B cell (primary cell): ENCODE measurements around the gene ZCCHC10. TPM values are rescaled to one million over a fixed set of nuclear protein-coding genes. Genes with fewer than 3 reads are reported as not detected.

Source experiments
- ATAC-seq: fragments of 200-7000 bp; cut with Tn5 transposase; one replicate; pipeline ENCODE4 v1.10.0; 2021; ENCODE audit warnings: low read depth, mild to moderate bottlenecking, moderate number of reproducible peaks, moderate library complexity
- CTCF ChIA-PET: fragments of 350-600 bp; sonication (Branson Sonifier 250); formaldehyde crosslinking; loops from one replicate; lab custom pipeline; 2021; ENCODE audit warnings: antibody characterized with exemption, inconsistent platforms; lab: Charles Lee
- POLR2A ChIA-PET: fragments of 350-600 bp; sonication (Branson Sonifier 250); formaldehyde crosslinking; loops from one replicate; lab custom pipeline; 2021; ENCODE audit warnings: antibody characterized with exemption; lab: Charles Lee
- DNase-seq: peaks from one replicate; pipeline ENCODE4 v3.0.0; 2013
- H2AFZ ChIP-seq: 2 replicates; pipeline ENCODE4 v1.6.1; 2012; ENCODE audit warnings: mild to moderate bottlenecking, low read depth, low read length; ENCODE audit not compliant: insufficient read depth, poor library complexity, severe bottlenecking
- H3K27ac ChIP-seq, 2 donors: 1 replicate in 1 of 2; 2 replicates in 1 of 2; pipeline ENCODE4 v1.5.1; 2012 to 2013; ENCODE audit warnings: low read length in 2 of 2, mild to moderate bottlenecking in 2 of 2, moderate library complexity in 1 of 2
- H3K27me3 ChIP-seq, 4 experiments: fragments of 200-600 bp in 1 of 4; sonication (generic) in 1 of 4; replicated peaks in 1 of 4; 1 replicate in 2 of 4; 2 replicates in 2 of 4; pipeline versions ENCODE4 v1.6.1 to v1.7.0; 2013 to 2016; ENCODE audit warnings: low read length in 3 of 4, mild to moderate bottlenecking in 2 of 4, mixed read lengths in 1 of 4, moderate library complexity in 1 of 4; ENCODE audit not compliant: insufficient read depth in 4 of 4, control insufficient read depth in 3 of 4; ENCODE audit errors: control extremely low read depth in 1 of 4
- H3K36me3 ChIP-seq, 2 experiments: replicated peaks in 1 of 2; 1 replicate in 1 of 2; 2 replicates in 1 of 2; pipeline versions ENCODE4 v1.6.1 to v1.7.1; 2013; ENCODE audit warnings: low read length in 1 of 2; ENCODE audit not compliant: insufficient read depth in 2 of 2, control insufficient read depth in 1 of 2; ENCODE audit errors: control extremely low read depth in 1 of 2, extremely low read depth in 1 of 2
- H3K4me1 ChIP-seq, 2 donors: fragments of 200-600 bp in 1 of 2; sonication (generic) in 1 of 2; 1 replicate in 1 of 2; 2 replicates in 1 of 2; pipeline versions ENCODE4 v1.5.1 to v1.6.1; 2013 to 2017; ENCODE audit warnings: low read length in 2 of 2; ENCODE audit not compliant: control insufficient read depth in 2 of 2, insufficient read depth in 2 of 2
- H3K4me2 ChIP-seq: replicated peaks from 2 replicates; pipeline ENCODE3; 2012; ENCODE audit warnings: mild to moderate bottlenecking, low read depth, low read length; ENCODE audit not compliant: poor library complexity, severe bottlenecking
- H3K4me3 ChIP-seq, 5 experiments: fragments of 200-600 bp in 1 of 5; sonication (generic) in 1 of 5; 1 replicate in 3 of 5; 2 replicates in 2 of 5; pipeline versions ENCODE4 v1.5.1 to v1.7.0; 2011 to 2016; ENCODE audit warnings: low read length in 4 of 5, mild to moderate bottlenecking in 4 of 5, low read depth in 2 of 5, control low read depth in 1 of 5, moderate library complexity in 1 of 5; ENCODE audit not compliant: insufficient read depth in 1 of 5; ENCODE audit errors: control extremely low read depth in 1 of 5, extremely low read depth in 1 of 5
- H3K79me2 ChIP-seq: fragments of 200-600 bp; sonication (generic); one replicate; pipeline ENCODE4 v1.6.0; 2016; ENCODE audit warnings: low read length; ENCODE audit not compliant: control insufficient read depth, insufficient read depth
- H3K9ac ChIP-seq: fragments of 200-600 bp; sonication (generic); 2 replicates; pipeline ENCODE4 v1.6.1; 2017; ENCODE audit warnings: mild to moderate bottlenecking, low read length, moderate library complexity
- H3K9me3 ChIP-seq, 3 donors: one replicate each; pipeline versions ENCODE4 v1.6.1 to v1.7.1; 2013; ENCODE audit warnings: low read length in 2 of 3; ENCODE audit not compliant: control insufficient read depth in 2 of 3, insufficient read depth in 1 of 3; ENCODE audit errors: control extremely low read depth in 1 of 3
- H4K20me1 ChIP-seq: 2 replicates; pipeline ENCODE4 v1.6.0; 2012; ENCODE audit warnings: mild to moderate bottlenecking, low read length; ENCODE audit not compliant: insufficient read depth, control insufficient read depth, poor library complexity, severe bottlenecking
- H3K27ac Mint-ChIP-seq: one replicate; pipeline ENCODE4 v1.8.0; 2021; ENCODE audit warnings: mixed read lengths
- H3K27me3 Mint-ChIP-seq: one replicate; pipeline ENCODE4 v1.8.0; 2021; ENCODE audit warnings: mixed read lengths
- H3K4me1 Mint-ChIP-seq: one replicate; pipeline ENCODE4 v1.8.0; 2021; ENCODE audit warnings: mixed read lengths
- H3K4me3 Mint-ChIP-seq: one replicate; pipeline ENCODE4 v1.8.0; 2021; ENCODE audit warnings: mixed read lengths
- H3K9me3 Mint-ChIP-seq: one replicate; pipeline ENCODE4 v1.8.0; 2022; ENCODE audit warnings: mixed read lengths; ENCODE audit not compliant: insufficient read depth
- EZH2 ChIP-seq: IDR thresholded peaks from 2 replicates; pipeline ENCODE4 v1.6.1; 2012; ENCODE audit warnings: borderline replicate concordance, low read depth, mild to moderate bottlenecking, moderate library complexity, low read length; ENCODE audit not compliant: insufficient read depth, poor library complexity, severe bottlenecking
- WGBS: methylation state at CpG from one replicate; pipeline ENCODE4 v1.1.5; 2013; ENCODE audit warnings: missing lambda C conversion rate; ENCODE audit not compliant: insufficient coverage; 5-methylcytosine and 5-hydroxymethylcytosine counted together
- intact Hi-C: fragments of 100-400 bp; cut with micrococcal nuclease; formaldehyde crosslinking; loops from one replicate; pipeline ENCODE4 v1.10.0; 2022
- polyA plus RNA-seq: library from polyadenylated mRNA; depleted of rRNA; stranded (reverse); fragments of >200 nt; gene quantifications from 2 replicates; pipeline ENCODE4 v1.2.3, GENCODE V29; 2012
- total RNA-seq, 2 donors: library from RNA; stranded (reverse); fragments of 120-200 nt in 1 of 2; gene quantifications; 1 replicate in 1 of 2; 2 replicates in 1 of 2; pipeline versions ENCODE4 v1.2.3 to v1.2.4, GENCODE V29; 2013 to 2022
- TF ChIP-seq, protein P1 (sequence below): fragments of 200-600 bp; IDR thresholded peaks from one replicate; pipeline ENCODE4 v1.8.0; 2022; ENCODE audit warnings: antibody characterized with exemption, mild to moderate bottlenecking

Gene ZCCHC10
- total and polyA plus RNA-seq, 2 donors (not counting 1 experiment from before 2014, with no cell fraction given), result 16.5 to 34.0 TPM

DNA sequence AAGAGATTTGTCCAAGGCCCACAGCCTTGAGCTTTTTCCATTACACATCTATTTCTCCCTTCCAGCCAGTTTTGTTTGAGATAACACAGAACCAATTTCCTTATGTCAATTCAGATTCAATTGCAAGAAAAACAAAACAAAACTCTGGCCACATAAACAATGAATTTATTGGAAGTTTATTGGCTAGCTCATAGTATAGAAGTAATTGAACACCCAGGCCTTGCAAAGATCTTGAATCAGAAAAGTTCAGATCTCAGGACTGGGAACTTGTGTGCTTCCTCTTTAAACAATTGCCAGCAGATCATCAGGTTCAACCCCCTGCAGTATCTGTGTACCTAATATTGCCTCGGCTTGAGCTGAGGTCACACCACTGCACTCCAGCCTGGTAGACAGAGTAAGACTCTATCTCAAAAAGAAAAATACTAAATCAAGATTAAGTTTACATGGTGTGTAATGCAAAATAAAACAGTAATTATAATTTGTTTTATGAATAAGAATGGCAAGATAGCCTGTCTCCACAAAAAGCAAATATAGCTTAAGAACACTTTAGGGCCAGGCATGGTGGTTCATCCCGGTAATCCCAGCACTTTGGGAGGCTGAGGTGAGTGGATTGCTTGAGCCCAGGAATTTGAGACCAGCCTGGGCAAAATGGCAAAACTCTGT is 4.1 kb upstream of the ZCCHC10 start:
- POLR2A ChIA-PET, result interaction anchor here (0.7 to 6.0 kb wide), 4 partner anchors 13 to 902 kb away, joined by 3 to 83 read pairs (median 4); partner anchors contain the start of gene HSPA4
- Histone ChIP-seq H3K27me3 (no peaks in the 10 kb centered on the region), H3K9ac (no peak overlapping the region), H3K36me3 (no peaks in the 10 kb centered on the region), H3K4me1 (peaks cover 53 to 66% of the 10 kb centered on the region in 2 donors), H3K9me3 (peaks cover 0 to 4% (median 0%) of the 10 kb centered on the region in 3 donors), H2AFZ (peak overlapping the region; percentile 31), H3K4me3 (no peak overlapping the region), H4K20me1 (no peaks in the 10 kb centered on the region), H3K27ac (peak overlapping the region; percentile 17 to 64), H3K4me2 (peak overlapping the region; percentile 14), H3K79me2 (peaks cover 8% of the 10 kb centered on the region)
- Mint-ChIP-seq H3K27ac (peak overlapping the region; percentile 77), H3K4me1 (peaks cover 59% of the 10 kb centered on the region), H3K9me3 (no peaks in the 10 kb centered on the region), H3K4me3 (no peak overlapping the region), H3K27me3 (no peaks in the 10 kb centered on the region)
- no peak for TF ChIP-seq EZH2
- TF ChIP-seq, protein P1, sequence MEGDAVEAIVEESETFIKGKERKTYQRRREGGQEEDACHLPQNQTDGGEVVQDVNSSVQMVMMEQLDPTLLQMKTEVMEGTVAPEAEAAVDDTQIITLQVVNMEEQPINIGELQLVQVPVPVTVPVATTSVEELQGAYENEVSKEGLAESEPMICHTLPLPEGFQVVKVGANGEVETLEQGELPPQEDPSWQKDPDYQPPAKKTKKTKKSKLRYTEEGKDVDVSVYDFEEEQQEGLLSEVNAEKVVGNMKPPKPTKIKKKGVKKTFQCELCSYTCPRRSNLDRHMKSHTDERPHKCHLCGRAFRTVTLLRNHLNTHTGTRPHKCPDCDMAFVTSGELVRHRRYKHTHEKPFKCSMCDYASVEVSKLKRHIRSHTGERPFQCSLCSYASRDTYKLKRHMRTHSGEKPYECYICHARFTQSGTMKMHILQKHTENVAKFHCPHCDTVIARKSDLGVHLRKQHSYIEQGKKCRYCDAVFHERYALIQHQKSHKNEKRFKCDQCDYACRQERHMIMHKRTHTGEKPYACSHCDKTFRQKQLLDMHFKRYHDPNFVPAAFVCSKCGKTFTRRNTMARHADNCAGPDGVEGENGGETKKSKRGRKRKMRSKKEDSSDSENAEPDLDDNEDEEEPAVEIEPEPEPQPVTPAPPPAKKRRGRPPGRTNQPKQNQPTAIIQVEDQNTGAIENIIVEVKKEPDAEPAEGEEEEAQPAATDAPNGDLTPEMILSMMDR, result no peak
- DNase-seq (no peak), ATAC-seq (no peak)
- no CpG with 5 or more reads among the region's 2 CpGs for WGBS
- intact Hi-C loops, result loop anchor here (5.0 kb wide), 1 partner anchor 907 kb away; no protein-coding TSS in a partner anchor
- CTCF ChIA-PET, result interaction anchor here (0.6 to 1.6 kb wide), 3 partner anchors 15 to 1823 kb away, joined by 3 to 4 read pairs (median 4); no protein-coding TSS in a partner anchor

DNA sequence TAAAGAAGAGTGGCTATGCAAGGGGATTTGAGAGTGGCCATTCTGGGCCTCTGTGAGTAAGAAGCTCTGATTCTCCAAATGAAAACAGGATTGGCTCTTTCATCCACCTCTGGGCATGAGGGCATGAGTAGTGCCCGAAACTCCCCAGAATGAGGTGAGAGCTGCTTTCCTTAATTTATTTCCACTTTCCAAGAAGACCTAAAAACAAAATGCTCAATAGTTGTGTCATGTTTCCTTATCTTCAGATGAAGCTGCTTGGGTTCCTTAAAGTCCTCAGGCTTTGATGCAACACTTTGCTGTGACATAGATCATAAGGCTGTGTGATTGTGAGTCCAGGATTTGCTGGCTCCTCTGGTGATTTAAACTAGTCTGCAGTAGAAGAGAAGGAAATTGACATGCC is 3.1 kb upstream of the ZCCHC10 start:
- Histone ChIP-seq H3K4me1 (peaks cover 47 to 61% of the 10 kb centered on the region in 2 donors), H3K36me3 (no peaks in the 10 kb centered on the region), H4K20me1 (no peaks in the 10 kb centered on the region), H3K79me2 (peaks cover 19% of the 10 kb centered on the region), H3K4me3 (no peak overlapping the region), H3K9ac (no peak overlapping the region), H3K27me3 (no peaks in the 10 kb centered on the region), H3K9me3 (peaks cover 0 to 3% (median 0%) of the 10 kb centered on the region in 3 donors), H3K4me2 (no peak overlapping the region), H2AFZ (no peak overlapping the region), H3K27ac (peak overlapping the region in 1 of 2 donors; percentile 64)
- ChIA-PET POLR2A (interaction anchor here (6.0 kb wide), 1 partner anchor 21 kb away, joined by 83 read pairs; the partner anchor contains the start of gene HSPA4), CTCF (no interaction called here)
- intact Hi-C loops, result loop anchor here (10.0 kb wide), 1 partner anchor 935 kb away; the partner anchor contains the start of gene C5orf15
- TF ChIP-seq, protein P1, result no peak
- TF ChIP-seq EZH2, result no peak
- Mint-ChIP-seq H3K27ac (peak overlapping the region; percentile 77), H3K4me1 (peaks cover 56% of the 10 kb centered on the region), H3K27me3 (no peaks in the 10 kb centered on the region), H3K9me3 (no peaks in the 10 kb centered on the region), H3K4me3 (peak overlapping the region; percentile 55)
- no CpG with 5 or more reads among the region's 1 CpG for WGBS
- no peak for ATAC-seq
- no peak for DNase-seq
